ENCODE data around the gene GJC2.

DNA sequence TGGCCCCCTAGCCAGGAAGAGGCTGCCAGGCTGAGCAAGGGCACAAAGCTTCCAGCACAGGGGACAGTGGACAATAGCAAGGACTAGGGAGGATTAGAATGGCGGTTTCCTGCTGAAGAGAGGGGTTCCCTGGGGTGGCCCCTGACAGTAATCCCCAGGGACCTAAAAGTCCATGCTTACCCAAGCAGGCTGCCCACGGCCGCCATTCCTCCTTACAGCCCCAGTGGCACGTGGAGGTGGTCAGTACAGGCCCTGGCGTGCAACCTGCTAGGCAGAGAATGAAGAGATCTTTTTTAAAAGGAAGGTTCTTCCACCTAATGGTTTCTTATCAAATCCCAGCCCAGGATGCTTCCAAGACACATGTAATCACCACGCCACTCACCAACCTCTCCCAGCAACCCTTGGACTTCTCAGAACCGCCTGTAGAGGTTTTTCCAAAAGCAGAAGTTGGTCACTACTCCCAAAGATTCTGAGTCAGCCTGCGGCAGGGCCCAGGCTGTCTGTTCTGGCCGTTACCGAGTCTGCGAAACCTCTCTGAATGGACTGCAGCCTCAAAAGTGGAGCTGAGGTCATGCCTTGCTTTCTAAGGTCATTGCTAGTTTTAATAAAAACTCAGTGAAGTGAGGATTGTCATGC lies 41.6 kb upstream of the GJC2 start:
- TF ChIP-seq, protein P1, sequence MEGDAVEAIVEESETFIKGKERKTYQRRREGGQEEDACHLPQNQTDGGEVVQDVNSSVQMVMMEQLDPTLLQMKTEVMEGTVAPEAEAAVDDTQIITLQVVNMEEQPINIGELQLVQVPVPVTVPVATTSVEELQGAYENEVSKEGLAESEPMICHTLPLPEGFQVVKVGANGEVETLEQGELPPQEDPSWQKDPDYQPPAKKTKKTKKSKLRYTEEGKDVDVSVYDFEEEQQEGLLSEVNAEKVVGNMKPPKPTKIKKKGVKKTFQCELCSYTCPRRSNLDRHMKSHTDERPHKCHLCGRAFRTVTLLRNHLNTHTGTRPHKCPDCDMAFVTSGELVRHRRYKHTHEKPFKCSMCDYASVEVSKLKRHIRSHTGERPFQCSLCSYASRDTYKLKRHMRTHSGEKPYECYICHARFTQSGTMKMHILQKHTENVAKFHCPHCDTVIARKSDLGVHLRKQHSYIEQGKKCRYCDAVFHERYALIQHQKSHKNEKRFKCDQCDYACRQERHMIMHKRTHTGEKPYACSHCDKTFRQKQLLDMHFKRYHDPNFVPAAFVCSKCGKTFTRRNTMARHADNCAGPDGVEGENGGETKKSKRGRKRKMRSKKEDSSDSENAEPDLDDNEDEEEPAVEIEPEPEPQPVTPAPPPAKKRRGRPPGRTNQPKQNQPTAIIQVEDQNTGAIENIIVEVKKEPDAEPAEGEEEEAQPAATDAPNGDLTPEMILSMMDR (conservative IDR thresholded peaks at IDR 0.05; ENCODE audit: low read length): no peak
- TF ChIP-seq EZH2phosphoT487 (IDR thresholded peaks at IDR 0.05; ENCODE audit: borderline replicate concordance): no peak
